Measurements from ENCODE around the gene PCDHGA4. TPM values are rescaled to one million over a fixed set of nuclear protein-coding genes. Genes with fewer than 3 reads are reported as not detected.
"Not testable (repeated sequence)": the region's sequence is repeated elsewhere in the genome, so short reads cannot be mapped to it uniquely, and the experiment has no call there.

The PCDHGA4 gene
- polyA plus RNA-seq, 1 experiment = 4.0 TPM

- no peaks in the 10 kb centered on the region for H3K27me3 ChIP-seq (ENCODE audit: control insufficient read depth, insufficient read depth, low read length)
- H3K36me3 ChIP-seq (ENCODE audit: control insufficient read depth, insufficient read depth, low read length) = no peaks in the 10 kb centered on the region
- no peak for TF ChIP-seq CTCF (IDR thresholded peaks at IDR 0.05; ENCODE audit: insufficient read depth, low read depth, low read length)
- no peak overlapping the region for H3K4me3 ChIP-seq (ENCODE audit: low read depth, low read length)
- ChIA-PET POLR2A (no interaction called here), CTCF (interaction anchor here (0.5 to 3.4 kb wide), 10 partner anchors 10 to 220 kb away, joined by 3 to 17 read pairs (median 6); partner anchors contain the start of genes PCDHGA1, PCDHGA4, PCDHGB2 and TAF7)
- DNase-seq (ENCODE audit: low read depth) = no peak
Observed at GRCh38 chr5:141342773-141343172, 12.0 kb upstream of the PCDHGA4 start.

GRCh38 chr5:141343242-141343952, 11.4 kb upstream of the PCDHGA4 start, which contains the start of gene PCDHGA3:
TSS of gene PCDHGA3 (plus strand) at chr5:141343829. CDS start at chr5:141344034, 205 bp downstream.
- ChIA-PET POLR2A (no interaction called here), CTCF (interaction anchor here (0.8 to 3.4 kb wide), 14 partner anchors 9 to 224 kb away, joined by 3 to 17 read pairs (median 6); partner anchors contain the start of genes PCDHGA1, PCDHGA12, PCDHGA4 and PCDHGB2)
- H3K27me3 ChIP-seq (ENCODE audit: control insufficient read depth, insufficient read depth, low read length) = no peaks in the 10 kb centered on the region
- H3K36me3 ChIP-seq (ENCODE audit: control insufficient read depth, insufficient read depth, low read length) = no peaks in the 10 kb centered on the region
- TF ChIP-seq CTCF (IDR thresholded peaks at IDR 0.05; ENCODE audit: insufficient read depth, low read depth, low read length) = peak; percentile 42; the same call in 1 of the 2 replicates
- peak within 1 kb of the TSS; percentile 18 for H3K4me3 ChIP-seq (ENCODE audit: low read depth, low read length)
- DNase-seq (ENCODE audit: low read depth) = no peak

- ChIA-PET POLR2A (no interaction called here), CTCF (interaction anchor here (0.6 to 3.4 kb wide), 13 partner anchors 9 to 223 kb away, joined by 3 to 17 read pairs (median 8); partner anchors contain the start of genes PCDHGA1, PCDHGA12, PCDHGA4 and PCDHGB3)
- DNase-seq (ENCODE audit: low read depth) = no peak
- Histone ChIP-seq H3K36me3 (ENCODE audit: control insufficient read depth, insufficient read depth, low read length) (no peaks in the 10 kb centered on the region), H3K4me3 (ENCODE audit: low read depth, low read length) (peak overlapping the region; percentile 18), H3K27me3 (ENCODE audit: control insufficient read depth, insufficient read depth, low read length) (no peaks in the 10 kb centered on the region)
- no peak for TF ChIP-seq CTCF (IDR thresholded peaks at IDR 0.05; ENCODE audit: insufficient read depth, low read depth, low read length)
Observed at GRCh38 chr5:141343953-141344463, 10.8 kb upstream of the PCDHGA4 start.

- DNase-seq (ENCODE audit: low read depth) = no peak
- ChIA-PET CTCF (no interaction called here), POLR2A (no interaction called here)
- Histone ChIP-seq H3K36me3 (ENCODE audit: control insufficient read depth, insufficient read depth, low read length) (no peaks in the 10 kb centered on the region), H3K4me3 (ENCODE audit: low read depth, low read length) (no peak overlapping the region), H3K27me3 (ENCODE audit: control insufficient read depth, insufficient read depth, low read length) (no peaks in the 10 kb centered on the region)
- TF ChIP-seq CTCF (IDR thresholded peaks at IDR 0.05; ENCODE audit: insufficient read depth, low read depth, low read length) = no peak
Observed at GRCh38 chr5:141345327-141345726, 9.5 kb upstream of the PCDHGA4 start.

- CTCF ChIA-PET = interaction anchor here (1.2 kb wide), 1 partner anchor 9 kb away, joined by 4 read pairs; the partner anchor contains the start of gene PCDHGA4
- H3K36me3 ChIP-seq (ENCODE audit: control insufficient read depth, insufficient read depth, low read length); DNase-seq (ENCODE audit: low read depth); H3K4me3 ChIP-seq (ENCODE audit: low read depth, low read length); H3K27me3 ChIP-seq (ENCODE audit: control insufficient read depth, insufficient read depth, low read length); POLR2A ChIA-PET: not testable (repeated sequence)
Observed at GRCh38 chr5:141346017-141346416, 8.8 kb upstream of the PCDHGA4 start.
